Astrocyte (in vitro differentiated cells and primary cell): Measurements from ENCODE around the gene PLEKHM3.

Experiments used
- CTCF ChIP-seq: IDR thresholded peaks from 2 replicates; pipeline ENCODE4 v1.5.1; 2011; ENCODE audit warnings: low read depth, mild to moderate bottlenecking, inconsistent platforms, low read length, moderate library complexity; ENCODE audit not compliant: insufficient read depth
- EZH2 ChIP-seq: IDR thresholded peaks from 2 replicates; pipeline ENCODE4 v1.6.1; 2012; ENCODE audit warnings: mild to moderate bottlenecking, low read length, inconsistent platforms; ENCODE audit not compliant: insufficient read depth

DNA sequence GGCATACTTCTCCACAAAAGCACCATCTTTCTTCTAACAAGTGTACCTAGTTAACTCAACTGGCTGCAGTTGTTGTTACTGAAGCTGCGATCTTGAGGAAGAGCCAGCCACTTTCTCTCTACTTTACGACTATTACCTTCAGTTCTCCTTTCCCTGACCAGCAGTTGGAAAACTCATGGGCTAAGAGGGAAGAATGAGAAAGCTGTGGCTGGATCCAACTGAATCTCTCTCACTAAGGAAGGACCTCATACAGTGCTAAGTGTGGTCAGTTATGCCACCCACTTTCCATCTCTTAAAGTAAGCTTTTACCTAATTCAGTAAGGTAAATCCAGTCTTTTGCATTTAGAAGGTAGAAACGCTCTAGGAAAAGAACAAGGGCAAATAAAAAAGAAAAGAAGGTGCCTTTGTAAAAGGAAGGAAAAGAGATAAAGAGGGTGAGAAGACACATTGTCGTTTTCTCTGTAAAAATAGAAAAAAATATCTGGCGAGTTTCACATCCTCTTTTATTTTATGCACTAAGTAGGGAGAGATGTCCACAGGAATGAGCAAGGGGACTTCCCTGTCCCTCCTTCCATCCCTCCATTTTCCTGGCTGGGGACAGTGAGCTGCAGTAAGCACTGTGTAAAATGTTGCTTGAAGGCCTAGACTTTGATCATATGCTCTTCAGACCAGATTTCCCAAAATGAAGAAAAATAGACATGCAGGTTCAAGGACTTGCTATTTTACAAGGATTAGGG, 73.4 kb downstream of the PLEKHM3 start:
- no peak for TF ChIP-seq CTCF
- no peak for TF ChIP-seq EZH2
